HCT116 (cell line): ENCODE results near the gene TRIM39. TPM values are rescaled to one million over a fixed set of nuclear protein-coding genes. Genes with fewer than 3 reads are reported as not detected.

Experiments
- ATAC-seq: fragments of 200-7000 bp; cut with Tn5 transposase; 2 replicates; pipeline ENCODE4 v1.9.1; 2020; ENCODE audit warnings: mild to moderate bottlenecking, moderate library complexity
- BruUV-seq: library from RNA; stranded (reverse); fragments of 400-500 nt; replicated peaks from 2 replicates; lab custom pipeline; 2021; lab: Mats Ljungman, UMichigan
- CTCF ChIA-PET: fragments of 300-600 bp; sonication (Branson Sonifier 250); formaldehyde crosslinking; loops from one replicate; lab custom pipeline; 2021; ENCODE audit warnings: antibody characterized with exemption; lab: Charles Lee
- POLR2A ChIA-PET: fragments of 300-600, 350-600 bp; sonication (Branson Sonifier 250); formaldehyde crosslinking; loops from one replicate; lab custom pipeline; 2021; ENCODE audit warnings: antibody characterized with exemption; lab: Charles Lee
- RAD21 ChIA-PET, 2 experiments: fragments of 300-600 bp; sonication (Branson Sonifier 250); formaldehyde crosslinking; loops; one replicate each; lab custom pipeline; 2023; ENCODE audit warnings: low total read pairs in 2 of 2; ENCODE audit not compliant: uncharacterized antibody in 2 of 2, unreplicated experiment in 2 of 2, low non-redundant PET in 1 of 2; lab: Charles Lee
- DNase-seq: peaks from one replicate; pipeline ENCODE4 v3.0.0-alpha.2; 2010; ENCODE audit warnings: low read depth, low spot score
- H2AFZ ChIP-seq: fragments of 200-600 bp; shearing (Covaris generic), sonication (generic); 2 replicates; pipeline ENCODE4 v1.6.1; 2017; ENCODE audit warnings: low read depth, mixed run types, mixed read lengths, antibody characterized with exemption, low read length; ENCODE audit not compliant: poor library complexity, severe bottlenecking
- H3K27ac ChIP-seq: 2 replicates; pipeline ENCODE4 v1.5.1; 2012; ENCODE audit warnings: low read depth, low read length
- H3K27me3 ChIP-seq: fragments of 200-600 bp; sonication (generic); 2 replicates; pipeline ENCODE4 v1.6.1; 2016; ENCODE audit warnings: mixed run types, low read length, mixed read lengths; ENCODE audit not compliant: insufficient read depth
- H3K36me3 ChIP-seq, 2 experiments: fragments of 200-500 bp in 1 of 2; fragments of 200-600 bp in 1 of 2; sonication (Bioruptor generic) in 1 of 2; sonication (generic) in 1 of 2; 2 replicates each; pipeline versions ENCODE4 v1.5.1 to v1.6.1; 2014 to 2016; ENCODE audit warnings: low read length in 2 of 2, inconsistent platforms in 1 of 2, mixed read lengths in 1 of 2, mixed run types in 1 of 2; ENCODE audit not compliant: insufficient read depth in 2 of 2, control insufficient read depth in 1 of 2
- H3K4me1 ChIP-seq, 2 experiments: fragments of 200-600 bp in 1 of 2; sonication (generic) in 1 of 2; 2 replicates each; pipeline versions ENCODE4 v1.5.1 to v1.6.1; 2012 to 2017; ENCODE audit warnings: low read length in 2 of 2, inconsistent platforms in 1 of 2, mild to moderate bottlenecking in 1 of 2, mixed read lengths in 1 of 2, mixed run types in 1 of 2, moderate library complexity in 1 of 2; ENCODE audit not compliant: insufficient read depth in 2 of 2, control insufficient read depth in 1 of 2
- H3K4me2 ChIP-seq: fragments of 200-600 bp; sonication (generic); 2 replicates; pipeline ENCODE4 v1.6.1; 2017; ENCODE audit warnings: mixed run types, low read length, mixed read lengths
- H3K4me3 ChIP-seq, 2 experiments: fragments of 200-600 bp in 1 of 2; sonication (generic) in 1 of 2; replicated peaks in 1 of 2; 2 replicates each; pipeline ENCODE4 v1.5.1; 2011 to 2016; ENCODE audit warnings: low read length in 2 of 2, control low read depth in 1 of 2, low read depth in 1 of 2, mild to moderate bottlenecking in 1 of 2, mixed read lengths in 1 of 2, mixed run types in 1 of 2
- H3K79me2 ChIP-seq: fragments of 200-600 bp; sonication (generic); 2 replicates; pipeline ENCODE4 v1.6.1; 2017; ENCODE audit warnings: mild to moderate bottlenecking, mixed run types, low read length, moderate library complexity, mixed read lengths; ENCODE audit not compliant: insufficient read depth
- H3K9ac ChIP-seq: fragments of 200-600 bp; sonication (generic); 2 replicates; pipeline ENCODE4 v1.6.1; 2016; ENCODE audit warnings: low read length, mixed read lengths
- H3K9me2 ChIP-seq: fragments of 200-600 bp; sonication (generic), shearing (Covaris generic); 2 replicates; pipeline ENCODE4 v1.6.1; 2017; ENCODE audit warnings: mixed run types, mild to moderate bottlenecking, moderate library complexity; ENCODE audit not compliant: insufficient read depth
- H3K9me3 ChIP-seq, 2 experiments: fragments of 200-500 bp in 1 of 2; fragments of 200-600 bp in 1 of 2; sonication (Bioruptor generic) in 1 of 2; sonication (generic) in 1 of 2; 2 replicates each; pipeline ENCODE4 v1.6.1; 2014 to 2017; ENCODE audit warnings: low read length in 2 of 2, mixed read lengths in 2 of 2, inconsistent platforms in 1 of 2, low read depth in 1 of 2, mild to moderate bottlenecking in 1 of 2, mixed run types in 1 of 2, moderate library complexity in 1 of 2; ENCODE audit not compliant: control insufficient read depth in 1 of 2, insufficient read depth in 1 of 2
- H4K20me1 ChIP-seq: fragments of 200-600 bp; sonication (generic), shearing (Covaris generic); 2 replicates; pipeline ENCODE4 v1.6.1; 2017; ENCODE audit warnings: mixed run types, mild to moderate bottlenecking, moderate library complexity; ENCODE audit not compliant: insufficient read depth
- CBX3 ChIP-seq: IDR thresholded peaks from 2 replicates; pipeline ENCODE4 v1.6.1; 2012; ENCODE audit warnings: low read depth
- CEBPB ChIP-seq: IDR thresholded peaks from 2 replicates; pipeline ENCODE4 v1.6.1; 2012; ENCODE audit warnings: low read depth
- EGR1 ChIP-seq: IDR thresholded peaks from 2 replicates; pipeline ENCODE4 v1.6.1; 2012; ENCODE audit warnings: low read depth
- EZH2phosphoT487 ChIP-seq: fragments of 200-600 bp; IDR thresholded peaks from 2 replicates; pipeline ENCODE4 v1.6.1; 2018; ENCODE audit warnings: antibody characterized with exemption, borderline replicate concordance
- POLR2A ChIP-seq: IDR thresholded peaks from 2 replicates; pipeline ENCODE4 v1.7.0; 2011; ENCODE audit warnings: borderline replicate concordance; ENCODE audit not compliant: insufficient read depth, insufficient read length; ENCODE audit errors: extremely low read depth
- POLR2AphosphoS5 ChIP-seq: IDR thresholded peaks from 2 replicates; pipeline ENCODE4 v1.6.1; 2011; ENCODE audit warnings: mild to moderate bottlenecking, low read depth, low read length, moderate library complexity
- RAD21 ChIP-seq: IDR thresholded peaks from 2 replicates; pipeline ENCODE4 v1.6.1; 2012; ENCODE audit warnings: low read depth, mild to moderate bottlenecking
- SIN3A ChIP-seq: IDR thresholded peaks from 2 replicates; pipeline ENCODE4 v1.6.1; 2012; ENCODE audit warnings: low read depth
- SP1 ChIP-seq: IDR thresholded peaks from 2 replicates; pipeline ENCODE4 v1.6.1; 2012; ENCODE audit warnings: low read depth
- SRF ChIP-seq: IDR thresholded peaks from 2 replicates; pipeline ENCODE4 v1.6.1; 2012; ENCODE audit warnings: low read depth
- TCF7L2 ChIP-seq: IDR thresholded peaks from 2 replicates; pipeline ENCODE4 v1.7.0; 2011; ENCODE audit warnings: borderline replicate concordance, inconsistent platforms; ENCODE audit not compliant: insufficient read depth, insufficient read length; ENCODE audit errors: extremely low read depth
- ZBTB33 ChIP-seq: IDR thresholded peaks from 2 replicates; pipeline ENCODE4 v1.6.1; 2011; ENCODE audit warnings: mild to moderate bottlenecking, low read length, moderate library complexity; ENCODE audit not compliant: insufficient replicate concordance; ENCODE audit errors: extremely low read depth
- ZNF274 ChIP-seq: fragments of 200-500 bp; sonication (Bioruptor generic); IDR thresholded peaks from 2 replicates; pipeline ENCODE4 v1.6.1; 2014; ENCODE audit warnings: mild to moderate bottlenecking, low read depth, low read length, inconsistent platforms
- intact Hi-C: fragments of 100-400 bp; cut with micrococcal nuclease; formaldehyde crosslinking; loops from 2 replicates; pipeline ENCODE4 v1.10.0; 2022
- total RNA-seq: library from RNA; stranded (reverse); gene quantifications from one replicate; pipeline ENCODE4 v1.2.1, GENCODE V29; 2021; ENCODE audit not compliant: unreplicated experiment
- TF ChIP-seq, protein P1 (sequence below): IDR thresholded peaks from 2 replicates; pipeline ENCODE4 v1.6.1; 2012

TRIM39 gene
- total RNA-seq, 1 experiment from 2014 or later: 11.2 TPM

DNA sequence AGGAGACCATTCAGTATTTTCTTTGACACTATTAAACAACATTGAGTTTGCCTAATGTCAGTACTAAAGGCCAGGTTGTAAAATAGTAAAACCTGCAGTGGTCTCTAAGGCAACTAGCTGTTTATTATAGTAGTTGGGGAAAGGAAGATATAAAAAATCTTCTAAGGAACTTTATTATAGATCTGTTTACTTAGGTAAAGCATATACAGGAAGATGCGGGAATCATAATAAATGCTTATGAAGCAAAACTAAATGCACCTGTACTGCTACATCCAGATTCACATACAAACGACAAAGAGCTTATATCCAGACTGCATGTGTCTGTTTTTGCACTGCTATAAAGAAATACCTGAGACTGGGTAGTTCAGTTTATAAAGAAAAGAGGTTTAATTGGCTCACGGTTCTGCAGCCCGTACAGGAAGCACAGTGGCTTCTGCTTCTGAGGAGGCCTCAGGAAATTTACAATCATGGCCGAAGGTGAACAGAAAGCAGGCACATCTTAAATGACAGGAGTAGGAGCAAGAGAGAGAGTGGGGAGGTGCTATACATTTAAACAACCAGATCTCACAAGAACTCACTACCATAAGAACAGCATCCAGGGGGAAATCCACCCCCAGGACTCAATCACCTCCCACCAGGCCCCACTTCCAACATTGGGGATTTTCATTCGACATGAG lies 8.7 kb upstream of the TRIM39 start:
- ATAC-seq: no peak
- Histone ChIP-seq H4K20me1 (peaks cover 35% of the 10 kb centered on the region), H3K4me1 (no peaks in the 10 kb centered on the region), H3K27ac (no peak overlapping the region), H2AFZ (no peak overlapping the region), H3K9me3 (no peaks in the 10 kb centered on the region), H3K4me3 (no peak overlapping the region), H3K36me3 (peaks cover 21% of the 10 kb centered on the region in 2 experiments; a peak in 2 of 4 replicates), H3K9me2 (no peaks in the 10 kb centered on the region), H3K27me3 (no peaks in the 10 kb centered on the region), H3K79me2 (peaks cover 100% of the 10 kb centered on the region), H3K9ac (no peak overlapping the region), H3K4me2 (no peak overlapping the region)
- TF ChIP-seq POLR2AphosphoS5 (no peak), SP1 (no peak), CBX3 (no peak)
- DNase-seq: no peak
- ChIA-PET CTCF (no interaction called here), RAD21 (no interaction called here), POLR2A (interaction anchor here (1.2 kb wide), 1 partner anchor 15 kb away, joined by 3 read pairs; no protein-coding TSS in a partner anchor)
- intact Hi-C loops: no loop called here
- no TSS peak for BruUV-seq

GRCh38 chr6:30319146-30319835 lies 7.4 kb upstream of the TRIM39 start:
- no TSS peak for BruUV-seq
- no peak overlapping the region for H2AFZ ChIP-seq
- peaks cover 39% of the 10 kb centered on the region for H4K20me1 ChIP-seq
- RAD21 ChIA-PET: no interaction called here
- no peak overlapping the region for H3K4me3 ChIP-seq
- no peak for ATAC-seq
- POLR2A ChIA-PET: no interaction called here
- peaks cover 100% of the 10 kb centered on the region for H3K79me2 ChIP-seq
- H3K36me3 ChIP-seq: peaks cover 13 to 15% of the 10 kb centered on the region in 2 experiments; a peak in 2 of 4 replicates
- H3K27ac ChIP-seq: no peak overlapping the region
- DNase-seq: no peak
- H3K27me3 ChIP-seq: no peaks in the 10 kb centered on the region
- CTCF ChIA-PET: no interaction called here
- no peaks in the 10 kb centered on the region for H3K4me1 ChIP-seq
- intact Hi-C loops: no loop called here
- no peaks in the 10 kb centered on the region for H3K9me2 ChIP-seq
- TF ChIP-seq EZH2phosphoT487 (no peak), ZNF274 (no peak), POLR2A (no peak), TCF7L2 (no peak), EGR1 (no peak), SIN3A (no peak), RAD21 (no peak), SRF (no peak), ZBTB33 (no peak), CEBPB (no peak)
- TF ChIP-seq, protein P1, sequence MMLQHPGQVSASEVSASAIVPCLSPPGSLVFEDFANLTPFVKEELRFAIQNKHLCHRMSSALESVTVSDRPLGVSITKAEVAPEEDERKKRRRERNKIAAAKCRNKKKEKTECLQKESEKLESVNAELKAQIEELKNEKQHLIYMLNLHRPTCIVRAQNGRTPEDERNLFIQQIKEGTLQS: no peak
- H3K9me3 ChIP-seq: no peaks in the 10 kb centered on the region
- no peak overlapping the region for H3K4me2 ChIP-seq
- H3K9ac ChIP-seq: no peak overlapping the region
